SK-N-SH treated with all-trans-retinoic acid at 6 μM for 48 hours (cell line): ENCODE measurements around the gene DSCAM.

Experiments
- ATAC-seq: fragments of 200-7000 bp; cut with Tn5 transposase; 3 replicates; pipeline ENCODE4 v1.9.1; 2020; ENCODE audit warnings: mild to moderate bottlenecking, moderate library complexity
- ARNTL ChIP-seq: fragments of 450-650 bp; formaldehyde crosslinking; IDR thresholded peaks from 2 replicates; pipeline ENCODE4 v1.5.0; 2020; ENCODE audit warnings: low read depth, mild to moderate bottlenecking, moderate library complexity, borderline replicate concordance
- BACH2 ChIP-seq: fragments of 250-450 bp; sonication (Bioruptor Pico); IDR thresholded peaks from 2 replicates; pipeline ENCODE4 v1.9.0; 2021; ENCODE audit warnings: mild to moderate bottlenecking, borderline replicate concordance
- CREB5 ChIP-seq: fragments of 250-450 bp; sonication (Bioruptor Pico); IDR thresholded peaks from 2 replicates; pipeline ENCODE4 v1.5.1; 2020; ENCODE audit warnings: low read depth, mild to moderate bottlenecking, moderate library complexity
- CSDC2 ChIP-seq: fragments of 250-450 bp; sonication (Bioruptor Pico); IDR thresholded peaks from 2 replicates; pipeline ENCODE4 v1.5.0; 2020; ENCODE audit warnings: mild to moderate bottlenecking, moderate library complexity
- CSRNP3 ChIP-seq: fragments of 250-450 bp; sonication (Bioruptor Pico); IDR thresholded peaks from 2 replicates; pipeline ENCODE4 v1.5.1; 2021; ENCODE audit warnings: mild to moderate bottlenecking, moderate library complexity
- ESRRG ChIP-seq: fragments of 250-450 bp; sonication (Bioruptor Pico); IDR thresholded peaks from 2 replicates; pipeline ENCODE4 v1.6.1; 2021; ENCODE audit warnings: mild to moderate bottlenecking
- GLIS3 ChIP-seq: fragments of 250-450 bp; sonication (Bioruptor Pico); IDR thresholded peaks from 2 replicates; pipeline ENCODE4 v1.5.0; 2020; ENCODE audit warnings: mild to moderate bottlenecking, moderate library complexity
- ISL1 ChIP-seq: fragments of 250-450 bp; sonication (Bioruptor Pico); IDR thresholded peaks from 2 replicates; pipeline ENCODE4 v2.1.2; 2022; ENCODE audit warnings: mild to moderate bottlenecking, moderate library complexity
- PATZ1 ChIP-seq: fragments of 250-450 bp; sonication (Bioruptor Pico); IDR thresholded peaks from 2 replicates; pipeline ENCODE4 v1.8.0; 2020; ENCODE audit warnings: mild to moderate bottlenecking, moderate library complexity, borderline replicate concordance
- POU6F1 ChIP-seq: fragments of 250-450 bp; sonication (Bioruptor Pico); IDR thresholded peaks from 2 replicates; pipeline ENCODE4 v1.8.0; 2021; ENCODE audit warnings: low read depth, mild to moderate bottlenecking, moderate library complexity, borderline replicate concordance
- PPARA ChIP-seq: fragments of 250-450 bp; sonication (Bioruptor Pico); IDR thresholded peaks from 2 replicates; pipeline ENCODE4 v1.5.0; 2020; ENCODE audit warnings: mild to moderate bottlenecking, borderline replicate concordance
- RARB ChIP-seq: fragments of 250-450 bp; sonication (Bioruptor Pico); IDR thresholded peaks from 2 replicates; pipeline ENCODE4 v1.8.0; 2021; ENCODE audit warnings: mild to moderate bottlenecking, moderate library complexity
- SNAI2 ChIP-seq: fragments of 250-450 bp; sonication (Bioruptor Pico); IDR thresholded peaks from 2 replicates; pipeline ENCODE4 v1.5.0; 2020; ENCODE audit warnings: mild to moderate bottlenecking, moderate library complexity
- TCF4 ChIP-seq: fragments of 250-450 bp; sonication (Bioruptor Pico); IDR thresholded peaks from 2 replicates; pipeline ENCODE4 v1.8.0; 2021; ENCODE audit warnings: mild to moderate bottlenecking, moderate library complexity, borderline replicate concordance
- TOX ChIP-seq: fragments of 250-450 bp; sonication (Bioruptor Pico); IDR thresholded peaks from 2 replicates; pipeline ENCODE4 v1.8.0; 2021; ENCODE audit warnings: mild to moderate bottlenecking, moderate library complexity, borderline replicate concordance
- ZC3H10 ChIP-seq: fragments of 250-450 bp; sonication (Bioruptor Pico); IDR thresholded peaks from 2 replicates; pipeline ENCODE4 v1.5.1; 2021; ENCODE audit warnings: mild to moderate bottlenecking, moderate library complexity
- ZFP3 ChIP-seq: fragments of 250-450 bp; sonication (Bioruptor Pico); IDR thresholded peaks from 2 replicates; pipeline ENCODE4 v1.5.0; 2020; ENCODE audit warnings: mild to moderate bottlenecking, moderate library complexity
- ZFP30 ChIP-seq: fragments of 450-650 bp; formaldehyde crosslinking; IDR thresholded peaks from 2 replicates; pipeline ENCODE4 v1.5.0; 2022; ENCODE audit warnings: mild to moderate bottlenecking, moderate library complexity
- ZNF565 ChIP-seq: fragments of 450-650 bp; formaldehyde crosslinking; conservative IDR thresholded peaks from 2 replicates; pipeline ENCODE4 v1.5.0; 2020; ENCODE audit warnings: low read depth, mild to moderate bottlenecking, moderate library complexity
- ZNF70 ChIP-seq: fragments of 450-650 bp; formaldehyde crosslinking; IDR thresholded peaks from 2 replicates; pipeline ENCODE4 v1.5.0; 2020; ENCODE audit warnings: mild to moderate bottlenecking, moderate library complexity

DSCAM gene

GRCh38 chr21:40356644-40357043, 490.3 kb downstream of the DSCAM start:
- no peak for TF ChIP-seq BACH2 (CRISPR knock-in tag)
- no peak for TF ChIP-seq CREB5 (CRISPR knock-in tag)
- no peak for TF ChIP-seq PPARA (CRISPR knock-in tag)
- TF ChIP-seq RARB (CRISPR knock-in tag) = no peak
- TF ChIP-seq TCF4 (CRISPR knock-in tag) = no peak
- TF ChIP-seq POU6F1 (CRISPR knock-in tag) = no peak
- TF ChIP-seq ZNF565 (CRISPR knock-in tag) = no peak
- no peak for TF ChIP-seq ZC3H10
- no peak for TF ChIP-seq ZFP3 (CRISPR knock-in tag)
- no peak for TF ChIP-seq TOX (CRISPR knock-in tag)
- no peak for TF ChIP-seq ESRRG (CRISPR knock-in tag)
- no peak for TF ChIP-seq ZFP30 (CRISPR knock-in tag)
- TF ChIP-seq CSRNP3 (CRISPR knock-in tag) = no peak
- TF ChIP-seq SNAI2 (CRISPR knock-in tag) = no peak
- TF ChIP-seq GLIS3 (CRISPR knock-in tag) = no peak
- TF ChIP-seq ISL1 (CRISPR knock-in tag) = no peak
- no peak for TF ChIP-seq CSDC2
- TF ChIP-seq, all 23 proteins: peak for 0
- no peak for ATAC-seq

- no peak for TF ChIP-seq ARNTL (CRISPR knock-in tag)
- TF ChIP-seq ZC3H10 = no peak
- TF ChIP-seq BACH2 (CRISPR knock-in tag) = no peak
- no peak for TF ChIP-seq CSDC2
- no peak for TF ChIP-seq CREB5 (CRISPR knock-in tag)
- TF ChIP-seq ZNF565 (CRISPR knock-in tag) = no peak
- TF ChIP-seq ZFP3 (CRISPR knock-in tag) = no peak
- no peak for TF ChIP-seq ISL1 (CRISPR knock-in tag)
- no peak for ATAC-seq
Measured at GRCh38 chr21:40355076-40355475, 491.9 kb downstream of the DSCAM start.

- ATAC-seq = no peak
- TF ChIP-seq BACH2 (CRISPR knock-in tag) = no peak
- TF ChIP-seq ZNF565 (CRISPR knock-in tag) = no peak
- no peak for TF ChIP-seq CREB5 (CRISPR knock-in tag)
- TF ChIP-seq POU6F1 (CRISPR knock-in tag) = no peak
- TF ChIP-seq ZFP3 (CRISPR knock-in tag) = no peak
- no peak for TF ChIP-seq PATZ1 (CRISPR knock-in tag)
- no peak for TF ChIP-seq ZNF70
- no peak for TF ChIP-seq ISL1 (CRISPR knock-in tag)
- TF ChIP-seq TCF4 (CRISPR knock-in tag) = no peak
- TF ChIP-seq TOX (CRISPR knock-in tag) = no peak
- no peak for TF ChIP-seq PPARA (CRISPR knock-in tag)
- TF ChIP-seq CSRNP3 (CRISPR knock-in tag) = no peak
- no peak for TF ChIP-seq CSDC2
- TF ChIP-seq ESRRG (CRISPR knock-in tag) = no peak
Measured at GRCh38 chr21:40351006-40351405, 496.0 kb downstream of the DSCAM start.
